SIG-M5 treated with dmso at 0.1 percent for 504 hours (cell line): Measurements from ENCODE around the gene PLCB1.
"Not testable (repeated sequence)": the region's sequence is repeated elsewhere in the genome, so short reads cannot be mapped to it uniquely, and the experiment has no call there.

Experiments used
- DNase-seq: peaks from one replicate; lab custom pipeline; 2025; ENCODE audit not compliant: unreplicated experiment; lab: John Stamatoyannopoulos, UW

The PLCB1 gene

GRCh38 chr20:8131598-8132483 is at the start of gene PLCB1:
PLCB1 (plus strand) TSS chr20:8132266; CDS start chr20:8132652, 386 bp downstream.
- DNase-seq: peak; percentile 79

- DNase-seq: peak; percentile 45
These were observed 49.1 kb upstream of the PLCB1 start for GRCh38 chr20:8082989-8083388.

GRCh38 chr20:8089668-8090067 is 42.4 kb upstream of the PLCB1 start:
- DNase-seq: no peak

- DNase-seq: no peak
These were observed 37.6 kb upstream of the PLCB1 start for GRCh38 chr20:8094415-8094818.

- DNase-seq: peak; percentile 80
These were observed 37.2 kb upstream of the PLCB1 start for GRCh38 chr20:8094850-8095249.

GRCh38 chr20:8095648-8096572 is 36.2 kb upstream of the PLCB1 start:
- no peak for DNase-seq

GRCh38 chr20:8097307-8097706 is 34.8 kb upstream of the PLCB1 start:
- no peak for DNase-seq

GRCh38 chr20:8104252-8104651 is 27.8 kb upstream of the PLCB1 start:
- DNase-seq: no peak

- not testable (repeated sequence) for DNase-seq
These were observed 17.5 kb upstream of the PLCB1 start for GRCh38 chr20:8114612-8115011.

GRCh38 chr20:8115436-8115835 is 16.6 kb upstream of the PLCB1 start:
- DNase-seq: no peak

GRCh38 chr20:8116067-8116811 is 15.8 kb upstream of the PLCB1 start:
- DNase-seq: no peak

GRCh38 chr20:8117636-8118035 is 14.4 kb upstream of the PLCB1 start:
- no peak for DNase-seq

- DNase-seq: no peak
These were observed 14.0 kb upstream of the PLCB1 start for GRCh38 chr20:8118039-8118438.

GRCh38 chr20:8118760-8119159 is 13.3 kb upstream of the PLCB1 start:
- DNase-seq: no peak

GRCh38 chr20:8121666-8122065 is 10.4 kb upstream of the PLCB1 start:
- peak; percentile 25 for DNase-seq

GRCh38 chr20:8124639-8125038 is 7.4 kb upstream of the PLCB1 start:
- DNase-seq: no peak

GRCh38 chr20:8126181-8126580 is 5.9 kb upstream of the PLCB1 start:
- DNase-seq: no peak

GRCh38 chr20:8126841-8127378 is 5.2 kb upstream of the PLCB1 start:
- no peak for DNase-seq

GRCh38 chr20:8127553-8128255 is 4.4 kb upstream of the PLCB1 start:
- no peak for DNase-seq
